ENCODE measurements around the gene OLFML1.

Gene OLFML1

GRCh38 chr11:7531011-7531410, 45.7 kb downstream of the OLFML1 start:
- DNase-seq = no peak

DNA sequence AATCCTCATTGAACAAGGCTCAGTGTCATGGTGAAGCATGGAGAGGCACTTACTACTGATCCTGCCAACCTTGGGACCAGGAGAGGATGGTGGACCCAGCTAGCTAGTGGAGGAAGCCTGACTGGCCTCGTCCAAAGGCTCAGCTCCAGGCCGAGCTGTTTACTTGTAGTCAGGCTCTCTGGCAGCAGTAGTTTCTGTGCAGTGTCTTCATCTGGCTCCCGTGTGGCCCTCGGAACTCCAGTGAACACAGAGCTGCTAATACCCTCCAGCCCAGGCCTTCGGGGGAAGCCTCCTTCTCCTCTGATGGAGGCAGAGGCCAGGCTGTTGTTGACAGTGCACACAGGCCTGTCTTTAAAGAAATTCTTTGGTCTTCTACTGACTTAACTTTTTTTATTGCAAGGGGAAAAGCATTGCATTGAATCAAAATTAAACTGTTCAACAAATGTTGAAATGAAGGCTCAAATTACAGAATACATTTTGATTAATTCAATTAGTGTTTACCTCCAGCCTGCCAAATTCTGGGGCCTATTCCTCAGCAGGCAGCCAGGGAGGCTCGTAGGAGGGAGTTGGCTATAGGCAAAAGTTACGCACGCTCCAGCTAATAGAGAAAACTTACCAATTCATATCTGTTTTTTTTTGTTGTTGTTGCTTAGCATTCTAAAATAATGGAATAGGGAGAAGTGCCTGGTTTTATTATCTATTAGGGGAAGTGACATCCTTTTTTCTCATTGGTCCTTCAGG, 47.3 kb downstream of the OLFML1 start:
- DNase-seq = no peak

GRCh38 chr11:7533199-7534041, 48.1 kb downstream of the OLFML1 start:
- no peak for DNase-seq

DNA sequence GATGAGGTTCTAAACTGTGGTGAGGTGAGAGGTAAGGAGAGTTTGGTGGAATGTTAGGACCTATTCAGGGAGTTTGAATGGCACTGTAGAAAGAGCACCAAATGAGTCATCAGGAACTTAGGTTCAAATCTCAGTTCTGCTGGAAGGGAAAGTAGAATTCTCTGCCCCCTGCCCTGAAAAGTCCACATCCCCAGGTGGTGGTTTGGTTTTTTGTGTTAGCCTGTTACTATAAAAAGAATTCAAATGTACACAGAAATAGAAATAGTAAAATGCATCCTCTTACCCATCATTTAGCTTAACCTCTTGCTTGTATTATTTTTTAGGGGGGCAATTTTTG, 48.7 kb downstream of the OLFML1 start:
- no peak for DNase-seq

DNA sequence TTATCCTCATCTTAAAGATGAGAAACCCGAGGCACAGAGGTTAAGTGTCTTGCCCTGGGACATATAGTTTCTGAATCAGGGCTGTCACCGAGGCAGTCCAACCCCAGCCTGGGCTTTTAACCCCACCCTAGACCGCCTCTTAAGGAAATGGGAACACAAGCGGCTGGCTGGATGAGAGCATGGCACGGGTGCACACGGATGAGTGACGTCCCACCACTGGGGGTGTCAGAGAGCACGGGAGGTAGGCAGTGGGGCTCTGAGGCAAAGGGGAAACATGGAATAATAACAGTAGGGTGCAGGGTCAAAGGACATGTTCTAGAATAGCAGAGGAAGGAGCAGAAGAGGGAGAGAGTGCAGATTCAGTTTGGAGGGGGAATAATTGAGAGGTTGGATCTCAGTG, 50.8 kb downstream of the OLFML1 start:
- DNase-seq = peak in 1 of 51 donors; percentile 9

DNA sequence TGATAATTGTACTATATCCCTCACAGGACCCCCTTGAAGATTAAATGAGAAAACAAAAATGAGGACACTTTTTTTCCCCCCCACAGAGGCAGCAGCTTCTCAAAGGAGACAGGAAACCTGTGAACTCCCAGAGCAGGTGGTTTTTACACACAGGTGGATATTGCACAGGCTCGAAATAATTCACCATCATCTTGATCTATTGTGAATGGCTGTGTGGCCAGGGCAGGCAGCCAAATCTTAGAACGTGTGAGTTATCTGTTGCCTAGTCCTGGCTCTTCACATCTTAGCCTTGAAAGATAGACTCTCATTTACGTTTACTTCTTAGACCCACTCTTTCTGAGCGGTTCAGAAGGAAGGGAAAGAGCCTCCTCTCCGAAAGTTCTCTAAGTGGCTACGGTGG, 52.0 kb downstream of the OLFML1 start:
- no peak for DNase-seq

DNA sequence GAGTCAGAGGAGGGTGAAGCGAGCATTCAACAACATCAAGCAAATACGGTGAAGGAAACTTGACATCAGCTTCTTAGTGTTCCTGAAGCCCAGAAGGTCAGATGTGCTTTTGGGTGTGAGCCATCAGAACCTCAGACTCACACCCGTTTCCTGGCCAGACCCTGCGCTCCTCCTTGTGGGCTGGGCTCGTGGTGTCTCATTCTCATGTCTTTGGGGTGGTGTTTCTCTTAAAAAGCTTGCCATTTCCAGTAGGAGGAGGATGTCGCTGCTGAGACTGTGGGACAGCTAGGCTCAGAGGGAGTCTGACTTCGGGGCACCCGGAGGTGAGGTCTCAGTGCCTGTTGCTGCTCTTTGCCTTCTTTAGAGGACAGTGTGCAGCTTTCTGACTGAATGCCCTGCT, 52.7 kb downstream of the OLFML1 start:
- DNase-seq = no peak

- DNase-seq = no peak
Observed at GRCh38 chr11:7538466-7539454, 53.5 kb downstream of the OLFML1 start.

DNA sequence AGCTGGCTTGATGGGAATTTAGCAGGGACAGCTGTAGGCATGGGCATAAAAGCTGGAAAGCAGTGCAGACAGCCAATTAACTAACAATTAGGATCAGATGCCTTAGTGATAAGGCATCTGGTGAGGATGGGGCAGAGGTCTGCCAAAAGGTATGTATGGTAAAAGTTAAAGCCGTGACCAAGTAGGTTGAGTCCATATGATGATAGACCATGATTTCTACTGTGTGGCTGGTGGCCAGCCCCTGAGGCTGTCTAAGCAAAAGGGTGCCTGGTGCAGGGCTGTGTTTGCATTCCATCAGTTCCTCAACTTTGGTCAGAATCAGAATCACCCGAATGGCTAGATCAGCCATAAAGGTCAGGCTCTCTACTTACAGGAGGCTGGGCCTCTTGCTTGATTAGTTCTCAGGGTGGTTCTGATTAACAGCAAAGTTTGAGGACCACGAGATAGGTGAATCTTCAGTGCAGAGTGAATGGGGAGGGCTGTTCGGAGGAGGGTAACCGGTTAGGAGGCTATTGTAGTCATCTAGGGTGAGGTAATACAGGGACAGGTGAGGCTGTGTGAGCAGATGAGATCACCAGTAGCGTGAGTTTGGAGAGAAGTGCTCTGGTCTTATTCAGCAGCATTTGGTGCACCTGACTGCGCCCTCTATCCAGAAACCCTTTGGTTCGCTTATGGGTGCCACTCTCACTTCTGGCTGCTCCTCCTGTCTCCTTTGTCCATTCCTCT, 55.7 kb downstream of the OLFML1 start:
- no peak for DNase-seq

- no peak for DNase-seq
Observed at GRCh38 chr11:7543302-7543701, 58.0 kb downstream of the OLFML1 start.

GRCh38 chr11:7544021-7544420, 58.7 kb downstream of the OLFML1 start:
- DNase-seq = no peak

DNA sequence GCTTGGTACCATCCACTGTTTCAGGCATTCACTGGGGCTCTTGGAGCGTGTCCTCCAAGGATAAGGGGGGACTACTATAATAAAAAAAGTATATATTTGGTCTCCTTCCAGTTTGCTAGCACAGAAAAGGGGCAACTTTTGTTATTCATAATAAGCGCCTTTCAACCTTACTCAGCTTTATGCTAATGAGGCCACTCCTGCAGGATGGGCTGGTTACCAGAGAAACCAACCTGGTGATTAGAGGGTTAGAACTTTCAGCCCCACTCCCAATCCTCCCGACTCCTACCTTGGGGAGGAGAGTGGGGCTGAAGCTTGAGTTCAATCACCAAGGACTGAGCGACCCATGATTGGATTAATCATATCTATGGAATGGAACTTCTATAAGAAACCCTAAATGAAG, 60.3 kb downstream of the OLFML1 start:
- no peak for DNase-seq

DNA sequence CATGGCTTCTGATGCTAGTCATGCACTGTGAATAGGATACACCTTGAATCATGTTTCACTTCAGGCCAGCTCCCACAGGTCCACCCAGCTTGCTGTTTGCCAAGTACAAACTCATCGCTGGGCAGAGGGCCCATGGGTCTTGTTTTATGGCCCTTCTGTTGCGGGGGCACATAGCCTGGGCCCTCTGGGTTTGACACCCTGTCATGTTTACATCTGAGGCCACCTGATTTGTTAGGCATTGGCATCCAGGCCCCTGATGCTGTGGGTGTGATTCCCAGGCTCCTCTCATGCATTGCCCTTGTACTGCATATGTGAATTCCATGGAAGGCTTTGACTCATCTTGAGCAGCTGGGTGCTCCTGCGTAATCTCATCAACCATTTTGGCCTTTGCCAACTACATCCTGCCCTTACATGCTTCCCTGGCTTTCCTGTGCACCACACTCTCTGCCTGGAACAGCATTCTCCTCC, 61.1 kb downstream of the OLFML1 start:
- DNase-seq = no peak

DNA sequence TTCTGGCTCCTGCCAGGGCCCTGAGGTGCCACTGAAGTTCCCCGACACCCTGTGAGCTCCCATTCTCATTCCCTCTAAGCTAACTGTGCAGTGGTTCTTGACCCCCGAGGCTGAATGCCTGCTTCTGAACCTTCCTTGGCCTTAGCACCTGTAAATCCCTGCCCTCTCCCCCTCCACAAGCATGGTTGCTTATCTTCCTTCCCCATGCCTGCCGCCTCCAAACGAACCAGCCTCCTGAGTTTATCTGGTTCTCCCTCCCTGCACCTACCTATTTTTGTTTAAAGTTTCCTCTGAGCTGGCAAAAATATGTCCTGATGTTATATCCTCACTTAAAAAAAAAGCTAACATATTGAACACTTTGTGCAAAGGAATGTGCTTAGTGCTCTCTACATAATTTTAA, 62.4 kb downstream of the OLFML1 start:
- no peak for DNase-seq

DNA sequence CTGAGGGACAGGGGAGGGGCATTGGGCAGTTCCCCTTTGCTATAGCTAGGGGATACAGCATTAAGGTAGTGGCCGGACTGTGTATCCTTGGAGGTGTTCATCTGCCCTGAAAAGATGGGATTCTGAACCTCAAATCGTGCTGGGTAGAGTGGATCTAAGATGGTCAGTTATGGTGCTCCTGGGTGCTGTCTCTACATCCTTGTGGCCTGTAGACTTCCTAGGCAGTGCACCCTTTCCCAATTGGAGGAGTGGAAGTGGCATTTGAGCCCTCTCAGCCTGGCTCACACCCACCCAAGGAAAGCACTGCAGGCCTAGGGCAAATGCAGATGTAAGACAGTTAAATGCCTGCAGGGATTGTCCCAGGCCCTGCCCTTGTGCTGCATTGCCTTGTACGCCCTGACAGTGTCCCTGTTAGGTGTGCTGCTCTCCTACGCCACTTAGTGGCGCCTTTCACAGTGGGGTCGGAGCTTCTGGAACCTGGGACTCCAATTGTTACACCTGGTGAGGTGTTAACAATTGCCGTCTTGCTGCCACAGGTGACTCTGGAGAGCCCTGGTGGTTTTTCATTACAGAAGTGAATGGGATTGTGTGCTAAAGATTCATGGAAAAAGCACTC, 63.5 kb downstream of the OLFML1 start:
- DNase-seq = peak in 2 of 51 donors; percentile 8 to 16

DNA sequence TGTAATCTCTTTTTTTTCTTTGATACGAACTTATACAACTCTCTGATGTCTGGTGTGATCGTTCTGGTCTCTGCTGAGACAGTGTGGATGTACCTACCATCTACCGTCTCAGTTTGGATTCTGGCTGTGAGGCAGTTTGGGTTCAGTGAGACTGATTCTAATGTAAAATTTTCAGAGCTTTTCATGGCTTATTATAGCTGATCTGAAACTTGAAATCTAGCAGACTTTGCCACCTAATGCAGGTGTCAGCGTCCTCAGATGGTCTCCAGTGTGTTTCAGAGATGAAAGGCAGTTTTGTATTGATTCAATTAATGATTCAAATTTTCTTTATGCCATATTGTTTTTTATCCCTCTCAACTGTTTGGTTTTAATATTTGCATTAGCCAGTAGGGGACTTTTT, 64.4 kb downstream of the OLFML1 start:
- DNase-seq = no peak

- DNase-seq = no peak
Observed at GRCh38 chr11:7551571-7551970, 66.3 kb downstream of the OLFML1 start.

GRCh38 chr11:7552666-7553065, 67.4 kb downstream of the OLFML1 start:
- DNase-seq = no peak

DNA sequence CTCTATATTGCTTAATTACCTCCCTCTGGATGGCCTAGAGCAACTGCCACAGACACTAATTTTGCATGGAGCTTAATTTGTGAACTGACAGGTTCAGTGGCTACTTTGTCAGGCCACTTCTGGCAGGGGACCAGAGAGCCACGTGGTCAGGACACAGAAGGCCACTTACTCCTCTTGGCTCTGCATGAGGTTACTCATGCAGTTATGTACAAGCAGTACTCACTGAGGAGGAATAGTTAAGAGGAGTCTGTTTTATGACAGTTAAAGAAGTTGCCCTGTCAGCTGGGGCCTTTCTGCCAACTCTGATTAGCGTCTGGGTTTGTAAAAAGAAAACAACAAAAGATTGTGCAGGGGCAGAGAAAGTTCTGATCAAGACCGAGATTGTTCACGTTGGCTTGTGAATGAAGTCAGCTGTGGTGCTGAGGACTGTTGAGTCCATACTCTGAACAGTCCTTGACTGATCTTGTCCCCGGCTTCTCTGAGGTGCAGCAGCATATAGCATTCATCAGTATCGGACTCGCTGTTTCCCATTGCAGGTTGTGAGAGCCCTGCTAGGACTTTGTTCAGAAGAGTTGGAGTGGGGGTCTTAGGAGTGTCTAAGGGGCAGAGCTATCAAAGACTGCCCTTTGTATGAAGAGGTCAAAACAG, 69.9 kb downstream of the OLFML1 start:
- peak in 33 of 51 donors; percentile 13 to 81 (median 60) for DNase-seq

DNA sequence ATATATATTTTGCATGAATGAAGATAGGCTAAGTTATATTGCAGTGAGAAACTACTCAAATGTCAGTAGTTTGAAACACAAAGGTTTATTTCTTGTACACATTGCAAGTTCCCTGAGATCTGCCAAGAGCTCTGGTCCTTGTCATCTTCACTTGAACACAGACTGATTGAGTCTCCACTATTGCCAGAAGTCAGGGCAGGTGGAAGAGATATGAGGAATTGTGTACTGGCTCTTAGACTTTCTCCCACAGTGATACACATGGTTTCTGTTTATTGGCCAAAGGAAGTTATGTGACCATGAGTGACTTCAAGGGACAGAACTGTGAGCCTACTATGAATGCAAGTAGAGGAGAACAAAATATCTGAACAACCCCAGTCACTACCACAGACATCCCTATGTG, 72.7 kb downstream of the OLFML1 start:
- DNase-seq = no peak

All from hypothalamus (tissue), 51 donors.